HL-60/S4 treated with retinoic acid at 250 ng/mL for 4 days and 3 days (cell line): Measurements from ENCODE around the gene PNLIPRP2.

Experiments
- in situ Hi-C: fragments of 300-500 bp; cut with MboI; formaldehyde crosslinking; loops from 2 replicates; pipeline ENCODE4 v1.7.0; 2022; ENCODE audit warnings: low sequenced_read_pairs

PNLIPRP2 gene

GRCh38 chr10:116679351-116679750 lies 58.6 kb downstream of the PNLIPRP2 start:
- in situ Hi-C loops, result no loop called here

- in situ Hi-C loops, result no loop called here
Observed at GRCh38 chr10:116683166-116683565, 62.4 kb downstream of the PNLIPRP2 start.

- in situ Hi-C loops, result no loop called here
Observed at GRCh38 chr10:116683821-116684220, 63.1 kb downstream of the PNLIPRP2 start.

- in situ Hi-C loops, result no loop called here
Observed at GRCh38 chr10:116684781-116685180, 64.0 kb downstream of the PNLIPRP2 start.

DNA sequence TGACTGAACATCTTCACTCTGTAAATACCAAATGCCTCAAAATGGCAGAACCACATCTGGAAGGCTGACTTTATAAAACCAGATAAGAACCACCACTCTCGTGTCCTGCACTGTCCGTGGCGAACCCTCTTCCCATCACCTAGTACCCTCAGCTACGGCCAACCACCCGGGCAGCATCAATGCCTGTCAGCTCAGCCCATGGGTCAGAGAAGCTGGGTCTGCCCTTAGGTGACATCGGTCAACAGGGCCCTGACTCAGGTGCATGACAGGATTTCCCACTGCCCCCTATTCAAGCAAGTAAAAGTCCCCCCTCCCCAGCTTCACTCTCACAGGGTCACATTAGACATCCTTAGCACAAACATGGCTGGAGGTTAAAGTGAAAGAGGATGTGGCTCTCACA lies 65.1 kb downstream of the PNLIPRP2 start:
- in situ Hi-C loops, result no loop called here

DNA sequence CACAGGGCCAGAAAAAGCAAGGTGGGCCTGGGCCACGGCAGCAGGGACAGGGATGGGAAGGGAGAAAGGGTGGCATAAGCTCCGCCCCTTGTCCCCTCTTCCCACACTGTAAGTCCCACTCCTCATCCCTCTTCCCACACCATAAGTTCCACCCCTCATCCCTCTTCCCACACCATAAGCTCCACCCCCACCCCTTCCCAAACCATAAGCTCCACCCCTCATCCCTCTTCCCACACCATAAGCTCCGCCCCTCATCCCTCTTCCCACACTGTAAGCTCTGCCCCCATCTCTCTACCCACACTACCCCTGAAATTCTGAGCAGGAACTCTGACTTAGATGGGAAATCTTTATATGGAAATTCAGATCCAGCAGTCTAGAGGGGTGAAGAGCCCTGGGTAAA lies 65.9 kb downstream of the PNLIPRP2 start:
- in situ Hi-C loops, result no loop called here

GRCh38 chr10:116687633-116688032 lies 66.9 kb downstream of the PNLIPRP2 start:
- in situ Hi-C loops, result no loop called here

DNA sequence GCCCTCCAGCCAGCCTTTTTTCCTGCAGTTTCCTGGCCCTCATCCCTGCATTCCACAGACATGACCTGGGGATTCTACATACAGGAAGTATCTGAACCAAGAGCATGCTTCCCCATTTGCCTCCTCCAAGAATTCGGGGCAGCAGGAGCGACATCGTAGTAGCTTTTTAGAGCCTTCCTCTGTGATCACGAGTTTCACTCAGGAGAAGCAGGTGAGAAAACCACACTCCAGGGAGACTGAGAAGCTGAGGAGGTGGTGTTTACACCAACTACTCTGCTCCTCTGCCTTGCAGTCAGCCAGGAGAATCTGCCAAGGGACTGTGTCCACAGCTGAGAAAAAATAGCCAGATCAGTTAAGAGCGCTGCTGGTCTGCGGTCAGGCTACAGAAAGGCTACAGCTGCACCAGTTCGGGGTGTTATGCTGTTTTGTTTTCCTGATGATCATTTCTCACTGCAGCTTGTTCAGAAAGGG lies 67.5 kb downstream of the PNLIPRP2 start:
- in situ Hi-C loops, result no loop called here

DNA sequence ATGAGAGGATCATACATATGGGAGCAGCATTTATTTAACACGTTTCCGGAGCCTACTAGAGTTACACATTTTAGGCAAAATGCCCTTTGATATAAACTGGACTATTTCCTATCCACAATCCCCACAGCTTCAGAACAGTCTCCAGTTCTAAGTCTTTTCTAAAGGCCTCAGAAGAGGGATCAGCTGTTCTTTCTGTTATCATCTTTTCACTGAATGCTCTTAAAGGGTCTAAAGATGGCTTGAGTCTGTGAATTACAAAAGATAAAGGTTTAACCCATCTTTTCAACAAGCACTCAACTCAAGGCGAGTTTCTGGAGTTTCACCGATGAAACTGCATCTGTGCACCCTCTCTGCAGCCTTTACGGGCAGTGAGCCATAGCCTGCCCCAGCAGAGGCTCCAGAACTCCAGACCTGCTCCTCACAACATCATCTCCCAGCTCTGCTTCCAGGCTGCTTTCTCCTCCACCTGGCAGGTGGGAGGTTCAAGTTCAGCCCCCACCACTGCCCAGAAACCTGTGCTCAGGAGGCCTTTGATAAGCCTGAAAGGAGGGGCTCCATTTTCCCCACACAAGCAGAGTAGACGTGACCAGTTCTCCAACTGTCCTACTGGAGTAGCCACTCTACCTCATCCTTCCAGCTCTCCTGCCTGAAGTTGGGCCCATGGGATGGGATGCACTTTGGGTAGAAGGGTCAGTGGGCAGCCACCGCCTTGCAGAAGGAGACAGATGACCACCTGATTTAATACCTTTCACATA lies 68.2 kb downstream of the PNLIPRP2 start:
- in situ Hi-C loops, result no loop called here

- in situ Hi-C loops, result no loop called here
Observed at GRCh38 chr10:116689744-116690143, 69.0 kb downstream of the PNLIPRP2 start.

DNA sequence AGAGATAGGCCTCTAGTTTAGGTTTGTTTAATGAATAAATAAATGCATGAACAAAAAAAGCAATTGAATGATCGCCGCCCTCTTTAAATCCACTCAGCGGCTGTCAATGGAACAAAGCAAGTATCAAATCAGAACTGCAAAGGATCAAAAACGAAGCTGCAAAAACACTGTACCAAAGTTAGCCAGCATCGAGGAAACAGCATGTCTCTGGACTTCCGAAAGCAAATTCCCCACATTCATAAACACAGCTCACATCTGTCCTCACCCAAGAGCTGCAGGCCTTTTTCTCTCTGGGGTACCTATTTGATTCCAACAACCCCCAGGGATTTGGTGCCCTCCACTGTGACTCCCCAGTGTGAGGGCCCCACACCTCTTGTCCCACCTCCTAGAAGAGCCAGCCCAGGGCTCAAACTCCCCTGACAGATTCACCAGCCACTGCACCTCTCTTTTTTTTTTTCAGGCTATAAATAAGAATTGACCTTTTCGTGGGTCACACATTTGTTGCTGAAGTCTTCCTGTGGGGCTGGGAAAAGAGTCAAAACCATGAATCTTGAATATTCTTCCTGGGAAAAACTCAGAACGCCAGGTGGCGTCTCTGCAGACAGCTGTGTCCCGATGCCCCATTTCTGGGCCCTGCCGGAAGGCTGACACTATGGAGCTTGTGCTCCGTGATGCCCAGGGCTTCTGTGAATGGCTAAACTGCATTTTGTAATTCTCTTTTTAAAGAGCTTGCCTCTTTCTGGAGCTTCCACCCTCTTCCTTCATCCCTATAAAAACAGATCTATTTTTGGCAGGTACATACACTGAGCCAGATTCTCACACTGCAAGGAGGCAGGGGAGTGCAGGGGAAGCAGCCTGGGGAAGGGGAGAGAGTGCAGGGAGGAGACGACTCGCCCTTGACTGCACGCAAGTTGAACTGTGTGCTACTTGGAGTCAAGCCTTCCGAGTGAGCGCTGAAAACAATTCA lies 69.9 kb downstream of the PNLIPRP2 start:
- in situ Hi-C loops, result no loop called here

DNA sequence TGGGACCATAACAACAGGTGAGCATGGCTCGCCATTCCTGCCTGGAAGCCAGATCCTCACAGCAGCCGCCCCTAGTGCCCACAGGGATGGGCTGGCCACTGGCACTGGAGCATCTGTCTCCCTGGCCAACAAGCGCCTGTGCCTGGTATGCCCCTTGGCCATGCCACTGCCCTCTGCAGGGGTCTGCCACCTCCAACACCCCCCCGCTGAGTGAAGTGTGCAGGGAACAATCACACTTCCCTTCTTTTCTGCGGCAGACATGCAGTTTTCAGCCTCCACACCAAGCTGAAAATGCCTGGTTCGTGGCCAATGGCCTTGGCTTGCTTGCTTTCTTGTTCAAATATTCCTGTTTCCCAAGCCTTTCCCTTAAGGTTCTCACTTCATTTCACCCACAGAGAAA lies 70.9 kb downstream of the PNLIPRP2 start:
- in situ Hi-C loops, result no loop called here

- in situ Hi-C loops, result no loop called here
Observed at GRCh38 chr10:116692225-116692624, 71.5 kb downstream of the PNLIPRP2 start.

GRCh38 chr10:116694243-116694926 lies 73.6 kb downstream of the PNLIPRP2 start:
- in situ Hi-C loops, result no loop called here
